CD4-positive, alpha-beta T cell treated with Interleukin-6 at 100 ng/mL for 8 hours (primary cell): Measurements from ENCODE around the gene NANOS3.
"Not testable (repeated sequence)": the region's sequence is repeated elsewhere in the genome, so short reads cannot be mapped to it uniquely, and the experiment has no call there.

ENCODE experiments used
- DNase-seq: peaks from one replicate; pipeline ENCODE4 v3.0.0-alpha.2; 2020; ENCODE audit warnings: mixed read lengths, low spot score

The NANOS3 gene

DNA sequence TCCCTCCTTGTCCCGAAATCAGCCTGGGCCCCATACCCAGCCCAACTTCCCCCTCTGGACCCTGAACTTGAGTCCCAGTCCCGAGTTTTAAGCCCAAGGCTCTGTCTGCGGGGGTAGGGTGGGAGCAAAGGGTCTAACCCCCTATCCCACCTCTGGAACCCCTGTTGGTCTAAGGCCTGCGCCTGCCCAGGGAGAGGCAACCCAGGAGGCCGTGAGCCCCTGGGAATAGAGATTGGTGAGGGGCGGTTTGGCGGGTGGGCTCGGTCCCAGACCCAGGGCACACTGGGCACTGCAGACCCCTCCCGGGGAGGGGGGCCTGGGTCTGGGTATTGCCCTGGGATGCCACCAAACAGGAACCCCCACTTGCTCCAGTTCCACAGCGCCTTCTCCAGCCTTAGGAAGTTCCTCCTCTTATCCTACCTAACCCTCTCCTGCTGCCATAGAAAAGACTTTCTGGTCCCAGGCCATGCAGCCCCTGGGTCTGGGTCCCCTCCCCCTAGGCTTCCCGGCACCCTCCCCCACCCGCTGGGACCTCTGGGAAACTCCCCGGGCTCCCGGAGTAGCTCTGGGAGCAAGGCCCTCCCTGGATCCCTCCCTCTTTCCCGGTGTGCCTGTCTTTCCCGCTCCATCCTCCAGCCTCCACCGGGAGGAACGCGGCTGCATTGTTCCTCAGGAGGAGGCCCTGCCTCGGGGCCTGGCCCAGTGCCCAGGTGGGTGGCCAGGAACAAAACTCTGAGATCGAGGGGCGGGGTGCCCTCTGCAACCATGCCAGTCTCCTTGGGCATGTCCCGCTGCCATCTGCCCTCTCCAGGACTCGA lies 33.6 kb upstream of the NANOS3 start:
- DNase-seq, result no peak

DNA sequence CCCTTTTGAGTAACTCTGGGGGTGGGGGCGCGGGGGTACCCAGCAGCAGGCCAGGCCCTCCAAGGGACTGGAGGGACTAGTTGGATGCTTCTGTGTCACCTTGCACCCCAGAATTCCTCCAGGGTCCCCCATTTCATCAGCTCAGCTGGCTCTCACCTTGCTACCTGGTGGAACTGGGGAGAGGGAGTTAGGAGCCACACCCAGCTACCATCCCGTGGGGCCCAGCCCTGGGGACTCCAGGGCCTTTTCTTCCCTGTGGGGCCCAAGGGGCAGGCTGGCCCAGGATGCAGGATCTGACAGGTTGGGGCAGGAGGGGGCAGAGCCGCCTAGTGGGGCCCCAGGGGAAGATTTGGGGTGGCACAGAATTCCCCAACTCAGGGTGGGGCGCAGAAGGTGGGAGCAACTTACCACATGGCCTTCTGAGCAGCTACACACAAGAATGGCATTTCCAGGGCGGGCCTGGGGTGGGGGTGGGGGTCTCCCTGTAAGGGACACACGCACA lies 32.8 kb upstream of the NANOS3 start:
- DNase-seq, result no peak

DNA sequence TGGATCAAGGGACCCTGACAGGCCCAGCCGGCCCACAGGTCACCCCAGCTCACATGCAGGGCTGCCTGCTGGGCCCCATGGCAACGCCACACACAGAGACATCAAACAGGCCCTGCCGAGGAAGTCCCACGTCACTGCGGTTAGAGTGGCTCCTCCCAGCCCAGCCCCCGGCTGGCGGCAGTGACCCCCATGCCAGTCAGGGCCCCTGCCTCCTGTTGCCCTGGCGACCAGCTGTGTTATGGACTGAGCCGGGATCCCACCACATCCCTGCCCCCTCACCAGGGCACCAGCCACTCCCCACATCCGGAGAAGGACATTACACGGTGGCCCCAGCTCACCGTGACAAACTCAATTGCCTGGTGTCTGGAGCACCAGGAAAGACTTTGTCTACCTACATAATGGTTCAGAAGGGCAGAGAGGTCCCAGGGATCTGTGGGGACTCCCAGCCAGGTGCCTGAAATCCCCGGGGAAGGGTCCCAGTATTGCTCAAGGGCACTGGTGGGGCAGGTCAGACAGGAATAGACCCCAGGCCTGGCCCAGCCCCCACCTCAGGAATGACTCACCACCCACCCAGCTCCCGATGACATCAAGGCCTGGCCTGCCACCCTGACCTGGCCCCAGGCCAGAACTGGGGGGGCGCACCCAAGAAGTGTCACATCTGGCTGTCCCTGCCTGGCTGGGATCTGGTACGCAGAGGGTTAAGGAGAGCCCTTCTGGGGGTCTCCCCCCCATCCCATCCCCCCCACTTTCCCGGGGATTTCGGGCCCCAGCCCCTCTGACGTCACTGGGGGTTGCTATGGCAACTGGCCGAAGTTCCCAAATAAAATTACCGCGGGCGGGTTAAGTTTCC lies 30.2 kb upstream of the NANOS3 start:
- DNase-seq, result peak; percentile 93

DNA sequence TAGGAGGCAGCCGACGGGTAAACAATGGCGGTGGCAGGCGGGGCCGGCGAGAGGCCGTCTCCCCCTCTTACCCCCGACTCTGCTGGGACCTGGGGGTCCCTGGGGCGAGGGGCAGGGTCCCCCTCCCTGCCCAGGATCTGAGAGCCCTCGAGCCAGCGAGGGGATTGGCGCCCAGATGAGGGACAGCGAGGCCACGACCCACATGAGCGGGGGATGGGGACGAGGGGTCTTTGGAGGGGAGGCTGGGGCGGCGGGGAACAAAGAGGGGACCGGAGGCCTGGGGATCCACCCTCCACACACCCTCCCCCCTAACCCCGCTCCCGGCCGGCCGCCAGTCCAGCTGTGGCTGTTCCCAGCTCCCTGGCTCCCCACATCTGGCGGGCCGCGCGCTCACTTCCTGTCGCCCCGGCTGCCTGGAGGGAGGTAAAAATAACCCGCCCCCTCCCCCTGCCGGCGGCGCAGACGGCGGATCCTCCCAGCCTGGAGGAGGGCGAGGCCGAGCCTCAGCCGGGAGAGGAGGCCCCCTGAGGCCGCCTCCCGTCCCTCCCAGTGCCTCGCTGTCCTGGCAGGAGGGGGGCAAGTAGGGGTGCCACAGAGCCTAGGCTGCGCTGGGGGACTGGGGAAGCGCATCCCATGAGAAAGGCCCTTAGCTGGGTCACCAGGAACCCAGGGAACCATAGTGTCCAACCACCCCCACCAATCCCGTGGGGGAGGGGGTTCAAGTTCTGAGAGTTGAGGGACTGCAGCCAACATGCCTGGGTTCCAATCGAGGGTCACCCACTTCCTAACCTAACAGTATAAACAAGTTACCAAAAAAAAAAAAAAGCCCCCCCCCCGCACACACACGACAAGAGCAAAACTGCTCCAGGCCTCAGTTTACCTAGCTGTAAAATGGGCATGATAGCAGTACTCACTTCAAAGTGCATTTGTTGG lies 29.3 kb upstream of the NANOS3 start:
- DNase-seq, result peak; percentile 77

DNA sequence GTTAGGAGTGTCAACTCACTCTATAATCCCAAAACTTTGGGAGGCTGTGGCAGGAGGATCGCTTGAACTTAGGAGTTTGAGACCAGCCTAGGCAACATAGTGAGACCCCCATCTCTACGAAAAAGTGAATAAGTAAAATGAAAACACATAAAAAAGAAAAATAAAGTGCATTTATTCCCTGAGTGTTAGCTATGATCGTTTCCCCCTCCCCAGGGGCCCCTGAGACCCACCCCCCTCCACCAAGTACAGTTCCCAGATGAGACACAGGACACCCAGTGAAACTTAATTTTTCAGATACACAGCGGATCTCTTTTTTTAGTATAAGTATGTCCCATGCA lies 28.6 kb upstream of the NANOS3 start:
- DNase-seq, result no peak

DNA sequence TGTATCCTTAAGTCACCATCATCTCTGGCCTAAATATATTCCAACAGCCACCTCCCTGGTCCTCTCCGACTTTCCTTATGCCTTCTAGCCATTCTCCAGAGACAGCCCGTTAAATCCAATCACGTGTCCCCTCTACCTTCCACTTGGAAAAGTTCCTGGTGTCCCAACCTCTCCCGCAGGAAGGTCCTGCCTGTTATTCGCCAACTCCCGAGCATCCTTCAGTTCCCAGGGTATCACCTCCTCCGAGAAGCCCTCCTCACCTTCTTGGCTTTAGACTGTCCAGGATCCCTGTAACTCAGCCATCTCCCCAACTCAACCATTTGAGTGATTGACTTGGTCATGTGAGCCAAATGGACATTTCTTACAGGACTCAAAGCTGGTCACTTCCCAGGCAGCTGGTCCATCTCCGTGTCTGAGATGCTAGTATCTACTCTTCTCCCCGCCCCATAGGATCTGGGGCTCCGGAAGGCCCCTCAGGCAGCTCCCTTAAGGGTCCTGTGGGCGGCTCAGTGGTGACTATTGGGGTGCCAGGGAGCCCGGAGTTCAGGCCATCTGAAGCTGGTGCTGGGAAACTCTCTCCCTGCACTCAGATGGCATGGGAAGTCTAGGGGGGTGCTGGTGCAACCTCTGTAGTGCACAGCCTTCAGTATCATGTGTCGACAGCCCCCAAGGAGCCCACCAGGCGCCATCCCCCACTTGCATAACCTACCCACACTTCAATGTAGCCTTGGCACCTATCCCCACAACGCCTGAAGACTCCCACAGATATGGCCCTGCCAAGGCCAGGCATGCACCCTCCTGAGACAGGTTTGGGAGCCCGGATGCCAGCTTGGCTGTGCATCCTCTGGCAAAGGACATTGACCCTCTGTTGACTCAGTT lies 27.9 kb upstream of the NANOS3 start:
- DNase-seq, result no peak

DNA sequence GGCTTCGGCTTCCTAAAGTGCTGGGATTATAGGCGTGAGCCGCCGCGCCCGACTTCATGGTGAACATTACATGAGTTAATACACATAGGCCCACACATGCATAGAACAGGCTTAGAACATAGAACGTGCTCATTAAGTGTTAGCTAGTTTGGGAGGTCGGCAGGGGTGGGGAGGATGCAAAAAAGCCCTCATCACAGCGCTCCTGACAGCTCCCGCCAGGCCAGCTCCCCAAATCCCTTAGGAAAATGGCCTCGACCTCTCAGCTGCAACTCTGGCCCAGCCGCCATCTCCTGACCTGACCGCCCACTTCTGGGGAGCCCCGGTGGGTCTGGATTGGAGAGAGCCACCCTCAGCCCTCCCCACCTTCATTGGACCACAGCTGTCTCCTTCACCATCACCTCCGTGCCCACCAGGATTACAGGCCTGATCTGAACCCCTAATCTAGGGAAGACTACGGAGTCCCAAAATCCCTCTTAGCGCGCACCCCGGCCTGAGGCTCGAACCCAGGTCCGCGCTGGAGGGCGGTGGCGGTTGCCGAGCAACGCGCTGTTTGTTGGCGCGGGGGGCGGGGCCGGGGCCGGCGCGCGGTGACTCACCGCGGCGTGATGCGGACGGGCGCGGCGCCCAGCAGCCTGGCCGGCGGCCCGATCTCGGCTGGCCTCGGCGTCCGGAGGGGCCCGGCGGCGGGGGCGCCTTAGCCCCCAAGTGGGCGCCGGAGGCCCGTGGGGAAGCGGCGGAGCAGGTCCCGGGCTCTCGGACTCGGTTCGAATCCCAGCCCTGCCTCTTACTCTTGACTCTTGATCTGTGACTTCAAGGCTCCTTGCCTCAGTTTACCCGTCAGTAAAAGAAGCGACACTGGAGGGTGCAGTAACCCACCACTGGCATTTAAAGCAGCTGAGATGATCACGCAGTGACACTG lies 26.7 kb upstream of the NANOS3 start:
- DNase-seq, result peak; percentile 52

DNA sequence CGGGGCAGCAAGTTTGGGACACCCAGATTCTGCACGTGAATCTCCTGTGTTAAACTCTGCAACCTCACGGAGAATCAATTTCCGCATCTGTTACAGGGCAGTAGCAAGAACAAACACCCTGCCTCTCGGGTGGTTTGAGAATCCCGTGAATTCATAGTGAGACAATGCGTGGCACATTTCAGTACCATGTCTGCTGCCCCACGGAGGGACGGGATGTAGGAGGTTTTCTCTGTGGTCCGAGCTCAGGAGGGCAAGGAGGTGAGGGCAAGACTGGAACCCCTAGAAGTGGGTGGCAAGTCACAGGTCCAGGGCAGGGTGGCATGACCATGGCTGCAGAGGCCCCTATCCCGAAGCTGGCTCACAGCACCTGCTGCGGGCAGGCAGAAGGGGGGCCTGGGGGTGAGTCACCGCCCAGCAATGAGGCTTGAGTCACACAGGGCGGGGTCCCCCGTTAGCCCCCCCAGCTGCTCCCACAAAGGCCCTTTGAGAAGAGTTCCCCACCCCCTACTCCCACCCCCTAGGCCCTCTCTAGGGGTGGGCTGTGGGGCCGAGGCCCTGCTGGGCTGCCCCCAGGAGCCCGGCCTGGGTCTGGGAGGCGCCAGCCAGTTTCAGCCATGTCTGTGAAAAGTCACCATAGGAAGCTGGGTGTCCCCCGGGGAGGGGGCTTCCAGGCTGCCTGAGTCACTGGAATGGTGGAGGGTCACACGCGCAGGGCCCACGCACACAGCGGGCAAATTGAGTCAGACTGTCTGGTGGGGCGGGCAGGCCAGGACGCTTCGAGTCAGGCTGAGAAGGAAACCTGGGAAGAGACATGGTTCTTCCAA lies 25.8 kb upstream of the NANOS3 start:
- DNase-seq, result peak; percentile 57

DNA sequence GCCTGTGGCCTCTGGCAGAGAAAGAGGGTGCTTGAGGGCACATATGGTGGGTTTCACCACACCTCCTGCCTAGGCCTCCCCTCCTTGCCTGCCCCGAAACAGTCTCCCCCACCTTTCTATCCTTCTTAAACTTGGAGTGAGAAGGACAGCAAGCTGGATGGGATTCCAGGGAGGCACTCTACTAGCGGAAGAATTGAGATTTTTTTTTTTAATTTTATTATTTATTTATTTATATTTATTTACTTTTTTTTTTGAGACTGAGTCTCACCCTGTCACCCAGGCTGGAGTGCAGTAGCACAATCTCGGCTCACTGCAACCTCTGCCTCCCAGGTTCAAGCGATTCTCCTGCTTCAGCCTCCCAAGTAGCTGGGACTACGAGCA lies 25.2 kb upstream of the NANOS3 start:
- not testable (repeated sequence) for DNase-seq

DNA sequence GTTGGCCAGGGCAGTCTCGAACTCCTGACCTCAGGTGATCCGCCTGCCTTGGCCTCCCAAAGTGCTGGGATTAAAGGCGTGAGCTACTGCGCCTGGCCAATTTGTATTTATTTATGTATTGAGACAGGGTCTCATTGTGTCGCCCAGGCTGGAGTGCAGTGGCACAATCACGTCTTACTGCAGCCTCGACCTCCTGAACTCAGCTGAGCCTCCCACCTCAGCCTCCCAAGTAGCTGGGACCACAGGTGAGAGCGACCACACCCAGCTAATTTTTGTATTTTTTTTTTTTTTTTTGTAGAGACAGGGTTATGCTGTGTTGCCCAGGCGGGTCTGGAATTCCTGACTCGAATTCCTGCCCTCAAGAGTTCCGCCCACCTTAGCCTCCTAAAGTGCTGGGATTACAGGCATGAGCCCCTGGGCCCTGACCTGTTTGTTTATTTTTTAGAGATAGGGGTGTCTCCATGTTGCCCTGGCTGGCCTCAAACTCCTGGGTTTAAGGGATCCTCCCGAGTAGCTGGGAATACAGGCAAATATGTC lies 24.7 kb upstream of the NANOS3 start:
- DNase-seq, result not testable (repeated sequence)

DNA sequence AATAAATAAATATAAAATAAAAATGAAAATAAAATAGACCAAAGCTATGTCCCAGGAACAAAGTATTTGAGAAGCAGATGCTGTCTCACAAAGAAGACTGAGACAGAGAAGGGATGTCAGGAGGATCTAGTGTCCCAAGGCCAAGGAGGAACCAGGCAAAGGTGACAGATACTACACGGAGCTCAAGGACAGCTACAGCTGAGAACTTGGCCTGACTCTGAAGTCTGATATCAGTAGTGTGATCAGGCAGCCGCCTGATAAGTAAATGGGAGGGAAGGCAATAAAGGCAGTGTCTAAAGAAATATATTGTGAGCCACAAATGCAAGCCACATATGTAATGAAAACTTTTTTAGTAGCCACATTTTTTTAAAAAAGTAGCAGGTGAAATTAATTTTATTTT lies 20.4 kb upstream of the NANOS3 start:
- DNase-seq, result no peak

DNA sequence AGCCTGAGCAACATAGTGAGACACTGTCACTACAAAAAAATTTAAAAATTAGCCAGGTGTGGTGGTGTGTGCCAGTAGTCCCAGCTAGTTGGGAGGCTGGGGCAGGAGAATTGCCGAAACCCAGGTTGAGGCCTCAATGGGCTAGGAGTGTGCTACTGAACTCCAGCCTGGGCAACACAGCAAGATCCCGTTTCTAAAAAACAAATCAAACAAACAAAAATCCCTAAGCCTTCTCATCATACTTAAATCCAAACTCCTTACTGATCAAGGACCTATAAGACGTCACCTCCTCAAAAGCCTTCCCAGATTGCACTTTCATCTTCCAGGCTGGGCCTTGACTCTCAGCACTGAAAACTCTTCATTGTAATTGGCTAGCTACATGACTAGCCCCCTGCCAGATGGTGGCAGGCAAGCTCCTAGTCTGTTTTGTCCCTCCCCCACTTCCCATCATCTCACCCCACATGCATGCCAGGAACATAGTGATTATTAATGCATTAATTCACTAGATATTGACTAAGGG lies 17.5 kb upstream of the NANOS3 start:
- DNase-seq, result no peak

DNA sequence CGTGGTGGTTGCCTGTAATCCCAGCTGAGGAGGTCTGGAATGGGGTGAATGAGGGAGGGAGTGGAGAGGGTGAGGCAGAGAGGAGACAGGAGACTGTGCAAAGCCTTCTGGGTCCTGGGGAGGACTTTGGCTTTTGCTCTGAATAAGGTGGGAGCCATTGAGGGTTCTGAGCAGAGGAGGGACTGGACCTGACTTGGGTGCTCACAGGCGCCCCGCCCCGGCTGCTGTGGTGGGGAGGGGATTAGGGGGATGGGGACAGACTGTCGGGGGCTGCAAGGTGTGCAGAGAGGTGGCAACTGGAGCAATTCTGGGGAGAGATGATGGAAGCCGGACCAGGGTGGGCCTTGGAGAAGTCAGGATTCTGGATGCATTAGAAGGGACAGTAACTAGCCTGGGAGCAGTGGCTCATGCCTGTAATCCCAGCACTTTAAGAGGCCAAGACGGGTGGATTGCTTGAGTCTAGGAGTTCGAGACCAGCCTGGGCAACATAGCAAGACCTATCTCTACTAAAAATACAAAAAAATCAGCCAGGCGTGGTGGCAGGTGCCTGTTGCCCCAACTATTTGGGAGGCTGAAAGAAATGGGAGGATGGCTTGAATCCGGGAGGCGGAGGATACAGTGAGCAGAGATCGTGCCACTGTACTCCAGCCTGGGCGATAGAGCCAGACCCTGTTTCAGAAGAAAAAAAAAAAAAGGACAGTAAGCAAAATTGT lies 16.1 kb upstream of the NANOS3 start:
- no peak for DNase-seq

DNA sequence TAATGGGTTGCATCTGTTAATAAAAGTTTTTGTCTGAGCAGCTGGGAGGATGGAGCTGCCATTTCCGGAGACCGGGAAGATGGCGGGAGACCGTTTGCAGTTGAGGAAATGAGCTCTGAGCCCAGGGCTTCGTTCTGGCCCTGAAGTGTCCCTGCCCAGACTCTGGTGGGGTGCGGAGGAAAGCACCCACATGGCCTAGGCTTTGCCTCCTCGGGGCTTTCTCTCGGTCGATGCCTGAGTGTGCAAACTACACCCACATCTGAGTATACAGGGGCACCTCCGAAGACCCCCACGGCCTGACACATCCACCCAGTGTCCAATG lies 15.6 kb upstream of the NANOS3 start:
- no peak for DNase-seq

DNA sequence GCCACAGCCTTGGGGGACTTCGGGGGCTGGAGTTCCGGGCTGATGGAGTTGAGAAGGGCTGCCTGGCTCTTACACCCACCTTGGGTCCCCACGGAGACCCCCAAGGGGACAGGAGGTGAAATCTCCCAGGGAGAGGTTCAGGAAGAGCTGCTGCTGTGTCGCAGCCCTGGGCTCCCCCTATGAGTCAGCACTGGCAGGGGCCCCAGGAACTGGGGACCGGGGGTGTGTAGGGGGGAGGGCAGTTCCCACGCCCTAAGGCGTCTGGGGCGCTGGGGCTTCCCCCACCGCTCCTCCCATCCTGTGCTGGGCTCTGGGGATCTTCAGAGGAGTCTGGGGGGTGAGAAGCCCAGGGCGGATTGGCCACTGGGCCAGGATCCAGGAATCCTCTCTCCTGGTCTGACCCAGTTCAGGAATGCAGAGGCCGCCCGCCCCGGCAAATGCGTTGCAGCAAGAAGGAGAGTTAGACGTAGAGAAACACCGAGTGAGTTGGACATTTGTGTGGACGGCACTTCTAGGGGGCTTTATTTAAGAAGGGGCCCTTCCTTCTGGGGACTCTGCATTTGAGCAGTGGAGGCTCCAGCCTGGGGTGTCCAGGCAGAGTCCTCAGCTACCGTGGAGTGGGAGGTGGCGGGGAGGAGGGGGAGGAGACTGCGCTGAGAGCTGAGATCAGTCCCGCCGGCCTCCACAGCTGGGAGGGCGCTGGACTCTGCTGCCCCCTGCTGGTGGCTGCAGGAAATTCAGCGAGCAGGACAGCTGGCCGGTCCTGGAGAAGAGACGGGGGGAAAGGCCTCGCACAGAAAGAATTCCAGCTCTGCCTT lies 15.0 kb upstream of the NANOS3 start:
- DNase-seq, result peak; percentile 86

DNA sequence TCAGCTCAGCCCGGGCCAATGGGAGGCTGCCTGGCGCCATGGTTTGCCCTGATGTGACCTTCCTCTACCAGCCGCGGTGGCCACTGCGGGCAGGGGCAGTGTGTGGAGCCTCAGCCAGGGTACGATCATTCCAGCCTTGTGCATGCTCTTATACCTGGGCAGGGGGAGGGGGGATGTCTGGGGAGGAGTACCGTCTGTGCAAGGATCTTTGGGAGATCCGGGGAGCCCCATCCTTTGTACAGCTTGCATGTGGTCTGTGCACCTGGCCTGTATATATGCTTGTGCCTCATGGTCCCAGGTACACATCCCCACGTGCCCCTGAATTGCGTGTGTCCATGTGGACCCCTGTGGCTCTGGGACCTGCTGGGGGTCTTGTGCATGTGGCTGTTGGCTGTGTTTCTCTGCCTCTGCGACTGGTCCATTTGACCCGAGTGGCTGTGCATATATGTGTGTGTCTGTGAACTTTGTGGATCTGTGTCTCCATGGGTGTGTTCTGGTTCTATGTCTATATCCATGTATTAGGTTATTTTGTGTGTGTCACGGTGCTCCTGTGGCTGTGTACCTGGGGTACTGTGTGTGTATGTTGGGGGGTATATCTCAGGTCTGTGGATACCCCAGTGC lies 12.8 kb upstream of the NANOS3 start:
- DNase-seq, result no peak
